Epithelial cell of esophagus (primary cell): ENCODE data around the gene ARMC6.

Experiments used
- DNase-seq: peaks from one replicate; pipeline ENCODE4 v3.0.0; 2010; ENCODE audit warnings: low read depth
- H3K4me3 ChIP-seq: 2 replicates; pipeline ENCODE4 v1.5.1; 2011; ENCODE audit warnings: mild to moderate bottlenecking, low read length, control low read depth
- CTCF ChIP-seq: IDR thresholded peaks from 2 replicates; pipeline ENCODE4 v1.5.1; 2011; ENCODE audit warnings: low read depth, mild to moderate bottlenecking, low read length, control low read depth, inconsistent platforms; ENCODE audit not compliant: insufficient read depth; ENCODE audit errors: missing control alignments

The ARMC6 gene

GRCh38 chr19:18991006-18991405, 42.4 kb upstream of the ARMC6 start:
- DNase-seq: no peak
- TF ChIP-seq CTCF: no peak

GRCh38 chr19:18991468-18991867, 41.9 kb upstream of the ARMC6 start:
- no peak for DNase-seq

More at GRCh38 chr19:18991006-18991405, 42.4 kb upstream of the ARMC6 start:
- no peak overlapping the region for H3K4me3 ChIP-seq

GRCh38 chr19:18992696-18993095, 40.7 kb upstream of the ARMC6 start:
- TF ChIP-seq CTCF: no peak
- DNase-seq: no peak
- H3K4me3 ChIP-seq: no peak overlapping the region

More at GRCh38 chr19:18991468-18991867, 41.9 kb upstream of the ARMC6 start:
- H3K4me3 ChIP-seq: no peak overlapping the region
- TF ChIP-seq CTCF: no peak

GRCh38 chr19:18993115-18993514, 40.3 kb upstream of the ARMC6 start:
- DNase-seq: no peak
- TF ChIP-seq CTCF: no peak

GRCh38 chr19:18995804-18996241, 37.6 kb upstream of the ARMC6 start:
- peak; percentile 66 for DNase-seq

More at GRCh38 chr19:18993115-18993514, 40.3 kb upstream of the ARMC6 start:
- no peak overlapping the region for H3K4me3 ChIP-seq

GRCh38 chr19:18996351-18996750, 37.1 kb upstream of the ARMC6 start:
- TF ChIP-seq CTCF: no peak
- no peak for DNase-seq
- no peak overlapping the region for H3K4me3 ChIP-seq

More at GRCh38 chr19:18995804-18996241, 37.6 kb upstream of the ARMC6 start:
- H3K4me3 ChIP-seq: no peak overlapping the region
- TF ChIP-seq CTCF: peak; percentile 54

GRCh38 chr19:18996796-18997394, 36.5 kb upstream of the ARMC6 start:
- TF ChIP-seq CTCF: no peak
- no peak for DNase-seq
- H3K4me3 ChIP-seq: no peak overlapping the region
